ENCODE results near the gene PRDM5.

Gene PRDM5

DNA sequence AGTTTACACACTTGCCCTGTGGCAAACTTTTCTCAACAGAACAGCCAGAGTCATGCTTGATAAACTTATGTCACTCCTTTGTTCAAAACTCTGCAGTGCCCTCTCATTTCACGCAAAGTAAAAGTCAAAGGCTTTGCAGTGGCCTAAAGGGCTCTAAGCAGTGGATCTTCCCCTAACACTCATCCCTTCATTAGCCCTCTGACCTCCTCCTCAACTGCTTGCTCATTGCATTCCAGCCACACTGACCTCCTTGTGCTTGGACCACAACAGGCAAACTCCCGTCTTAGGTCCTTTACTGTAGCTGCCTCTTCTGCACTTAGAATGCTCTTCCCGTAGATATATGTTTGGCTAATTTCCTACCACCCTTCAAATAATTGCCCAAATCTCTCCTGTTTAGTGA is 5.6 kb downstream of the PRDM5 start:
- TF ChIP-seq, protein P1, sequence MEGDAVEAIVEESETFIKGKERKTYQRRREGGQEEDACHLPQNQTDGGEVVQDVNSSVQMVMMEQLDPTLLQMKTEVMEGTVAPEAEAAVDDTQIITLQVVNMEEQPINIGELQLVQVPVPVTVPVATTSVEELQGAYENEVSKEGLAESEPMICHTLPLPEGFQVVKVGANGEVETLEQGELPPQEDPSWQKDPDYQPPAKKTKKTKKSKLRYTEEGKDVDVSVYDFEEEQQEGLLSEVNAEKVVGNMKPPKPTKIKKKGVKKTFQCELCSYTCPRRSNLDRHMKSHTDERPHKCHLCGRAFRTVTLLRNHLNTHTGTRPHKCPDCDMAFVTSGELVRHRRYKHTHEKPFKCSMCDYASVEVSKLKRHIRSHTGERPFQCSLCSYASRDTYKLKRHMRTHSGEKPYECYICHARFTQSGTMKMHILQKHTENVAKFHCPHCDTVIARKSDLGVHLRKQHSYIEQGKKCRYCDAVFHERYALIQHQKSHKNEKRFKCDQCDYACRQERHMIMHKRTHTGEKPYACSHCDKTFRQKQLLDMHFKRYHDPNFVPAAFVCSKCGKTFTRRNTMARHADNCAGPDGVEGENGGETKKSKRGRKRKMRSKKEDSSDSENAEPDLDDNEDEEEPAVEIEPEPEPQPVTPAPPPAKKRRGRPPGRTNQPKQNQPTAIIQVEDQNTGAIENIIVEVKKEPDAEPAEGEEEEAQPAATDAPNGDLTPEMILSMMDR (conservative IDR thresholded peaks at IDR 0.05; ENCODE audit: low read depth, low read length) = no peak
- no peak for DNase-seq (ENCODE audit: low read depth)
- H3K4me3 ChIP-seq (ENCODE audit: low read depth, low read length) = no peak overlapping the region

DNA sequence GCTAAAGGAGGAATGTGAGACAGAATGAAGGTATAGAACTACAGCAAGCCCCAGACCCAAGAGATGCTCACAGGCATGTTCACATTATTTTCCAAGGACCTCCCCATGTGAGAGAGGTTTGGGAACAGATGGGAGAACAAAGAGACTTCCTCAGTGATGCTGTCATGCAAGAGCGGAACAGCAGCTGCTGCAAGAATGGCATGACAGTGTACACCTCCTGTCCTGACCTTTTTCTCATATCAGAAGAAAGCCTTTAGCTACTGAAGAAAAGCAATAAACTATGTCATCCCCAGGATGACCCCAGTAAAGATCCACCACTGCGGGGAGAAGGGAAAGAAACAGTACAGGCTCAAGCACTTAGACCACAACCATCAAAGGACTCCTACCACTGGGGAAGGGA is 7.2 kb downstream of the PRDM5 start:
- no peak for DNase-seq (ENCODE audit: low read depth)
- TF ChIP-seq, protein P1 (conservative IDR thresholded peaks at IDR 0.05; ENCODE audit: low read depth, low read length) = no peak
- H3K4me3 ChIP-seq (ENCODE audit: low read depth, low read length) = no peak overlapping the region

DNA sequence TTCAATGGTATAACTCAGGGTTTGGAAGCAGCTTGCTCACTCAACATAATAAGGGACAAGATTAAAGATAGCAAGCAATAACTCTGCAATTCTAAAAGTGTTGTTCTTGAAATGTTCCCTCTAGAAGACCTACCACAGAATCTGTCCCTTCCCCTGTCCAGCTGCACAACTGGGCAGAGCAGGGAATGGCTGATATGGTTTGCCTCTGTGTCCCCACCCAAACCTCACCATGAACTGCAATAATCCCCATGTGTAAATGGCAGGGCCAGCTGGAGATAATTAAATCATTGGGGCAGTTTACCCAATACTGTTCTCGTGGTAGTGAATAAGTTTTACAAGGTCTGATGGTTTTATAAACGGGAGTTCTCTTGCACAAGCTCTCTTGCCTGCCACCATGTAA is 19.1 kb downstream of the PRDM5 start:
- H3K4me3 ChIP-seq (ENCODE audit: low read depth, low read length) = no peak overlapping the region
- no peak for DNase-seq (ENCODE audit: low read depth)
- TF ChIP-seq, protein P1 (conservative IDR thresholded peaks at IDR 0.05; ENCODE audit: low read depth, low read length) = no peak

DNA sequence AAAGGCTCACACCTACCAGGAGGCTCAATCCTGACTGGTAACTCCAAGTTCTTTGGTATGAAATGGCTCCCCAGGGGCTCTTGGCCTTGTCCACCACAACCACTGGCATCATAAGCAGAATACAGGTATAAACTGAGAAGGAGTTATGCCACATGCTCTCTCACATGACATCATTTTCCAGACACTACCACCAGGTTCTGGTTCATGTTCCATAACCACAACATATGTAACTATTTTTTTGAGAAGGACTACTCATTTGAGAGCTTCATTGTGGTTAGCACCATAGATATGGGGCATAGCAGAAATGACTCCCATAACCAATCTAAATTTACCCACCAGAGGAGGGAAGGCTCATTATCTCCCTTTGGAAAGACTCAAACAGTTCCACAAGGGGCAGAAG is 19.6 kb downstream of the PRDM5 start:
- TF ChIP-seq, protein P1 (conservative IDR thresholded peaks at IDR 0.05; ENCODE audit: low read depth, low read length) = no peak
- peak; percentile 16 for DNase-seq (ENCODE audit: low read depth)
- H3K4me3 ChIP-seq (ENCODE audit: low read depth, low read length) = no peak overlapping the region

DNA sequence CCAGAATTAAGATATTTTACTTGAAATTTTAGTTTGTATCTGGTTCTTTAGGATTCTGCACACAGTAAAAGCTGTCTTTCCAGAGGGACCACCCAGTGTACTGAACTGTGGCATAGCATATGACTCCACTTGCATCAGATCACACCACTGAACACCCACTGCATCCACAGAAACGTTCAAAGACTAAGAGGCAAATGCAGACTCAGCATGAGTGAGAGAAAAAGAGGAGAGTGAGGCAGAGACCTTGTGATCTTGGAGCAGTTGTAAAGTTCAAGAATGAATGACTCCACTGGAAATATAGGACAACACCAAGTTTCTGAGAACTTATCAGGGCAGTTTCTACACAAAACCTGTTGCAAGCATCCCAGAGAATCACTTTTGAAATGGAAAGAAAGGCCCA is 20.8 kb downstream of the PRDM5 start:
- no peak for DNase-seq (ENCODE audit: low read depth)
- TF ChIP-seq, protein P1 (conservative IDR thresholded peaks at IDR 0.05; ENCODE audit: low read depth, low read length) = no peak
- H3K4me3 ChIP-seq (ENCODE audit: low read depth, low read length) = no peak overlapping the region

DNA sequence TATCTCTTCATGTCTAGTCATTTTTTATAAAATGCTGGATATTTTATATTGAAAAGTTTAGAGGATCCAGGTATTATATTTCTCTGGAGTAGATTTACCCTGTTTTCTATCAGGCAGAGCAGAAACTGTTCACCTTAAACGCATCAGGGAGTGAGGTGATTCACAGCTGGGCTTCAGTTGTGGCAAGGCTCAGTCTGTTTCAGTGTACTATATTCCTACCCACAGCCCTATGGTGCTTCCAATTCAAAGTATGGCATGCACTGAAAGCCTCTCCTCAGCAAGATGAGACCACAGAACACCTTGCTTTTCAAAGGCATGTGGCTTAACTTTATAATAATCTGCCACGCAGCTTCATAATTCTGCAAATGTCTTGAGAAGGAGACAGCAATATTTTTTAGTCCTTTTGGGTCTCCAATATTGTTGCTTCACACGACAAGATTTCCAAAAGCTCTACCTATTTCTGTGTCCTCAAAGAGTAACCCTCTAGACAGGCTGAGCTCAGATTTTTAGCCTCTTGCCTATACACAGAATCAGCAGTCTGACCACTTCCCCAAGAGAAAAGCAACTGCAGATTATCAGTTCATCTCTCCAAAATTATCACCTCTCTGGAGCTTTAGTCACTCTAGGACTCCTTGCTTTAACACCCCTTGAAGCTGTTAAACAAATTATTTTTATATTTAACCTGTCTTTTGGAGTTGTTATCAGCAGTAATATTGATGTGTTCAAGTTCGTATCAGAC is 24.4 kb downstream of the PRDM5 start:
- no peak for DNase-seq (ENCODE audit: low read depth)
- TF ChIP-seq, protein P1 (conservative IDR thresholded peaks at IDR 0.05; ENCODE audit: low read depth, low read length) = no peak

DNA sequence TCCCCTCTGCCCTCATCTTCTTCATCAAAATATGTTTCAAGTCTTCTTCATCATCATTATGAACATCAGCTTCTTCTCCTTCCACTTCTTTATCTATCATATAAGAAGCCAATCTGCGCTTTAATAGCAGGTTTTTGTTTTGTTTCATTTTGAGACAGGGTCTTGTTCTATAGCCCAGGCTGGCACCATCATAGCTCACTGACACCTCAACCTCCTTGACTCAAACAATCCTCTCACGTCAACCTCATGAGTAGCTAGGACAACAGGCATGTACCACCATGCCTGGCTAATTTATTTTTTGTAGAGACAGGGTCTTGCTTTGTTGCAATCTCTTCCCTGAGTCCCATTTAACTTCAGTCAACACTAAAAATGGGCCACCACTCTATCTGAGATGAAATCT is 27.0 kb downstream of the PRDM5 start:
- H3K4me3 ChIP-seq (ENCODE audit: low read depth, low read length) = no peak overlapping the region
- DNase-seq (ENCODE audit: low read depth) = no peak
- TF ChIP-seq, protein P1 (conservative IDR thresholded peaks at IDR 0.05; ENCODE audit: low read depth, low read length) = no peak

More for the DNA sequence above, 24.4 kb downstream of the PRDM5 start:
- H3K4me3 ChIP-seq (ENCODE audit: low read depth, low read length) = no peak overlapping the region
